IMR-90 (cell line): ENCODE results near the gene STXBP6. TPM values are rescaled to one million over a fixed set of nuclear protein-coding genes. Genes with fewer than 3 reads are reported as not detected.

ENCODE experiments used
- ATAC-seq: fragments of 200-7000 bp; cut with Tn5 transposase; 2 replicates; pipeline ENCODE4 v1.9.1; 2020; ENCODE audit warnings: low read depth, mild to moderate bottlenecking, moderate library complexity
- BruUV-seq: library from RNA; stranded (reverse); fragments of 400-500 nt; replicated peaks from 2 replicates; lab custom pipeline; 2021; lab: Mats Ljungman, UMichigan
- CTCF ChIA-PET: fragments of 300-600 bp; formaldehyde crosslinking; extraction: SDS; loops from one replicate; lab custom pipeline; 2021; ENCODE audit warnings: antibody characterized with exemption; lab: Yijun Ruan, JAX
- POLR2A ChIA-PET: fragments of 300-600 bp; sonication (Branson Sonifier 250); formaldehyde crosslinking; loops from one replicate; lab custom pipeline; 2022; ENCODE audit warnings: antibody characterized with exemption; ENCODE audit not compliant: unreplicated experiment; lab: Charles Lee
- DNase-seq: peaks from one replicate; pipeline ENCODE4 v3.0.0; 2013
- H2AFZ ChIP-seq: replicated peaks from 2 replicates; pipeline ENCODE3; 2013; ENCODE audit warnings: low read length, mild to moderate bottlenecking; ENCODE audit not compliant: poor library complexity
- H2AK5ac ChIP-seq: 2 replicates; pipeline ENCODE4 v1.6.1; 2013; ENCODE audit warnings: low read depth, low read length, inconsistent platforms
- H2AK9ac ChIP-seq: replicated peaks from 2 replicates; pipeline ENCODE3; 2013; ENCODE audit warnings: mild to moderate bottlenecking, low read depth, low read length, moderate library complexity; ENCODE audit not compliant: poor library complexity
- H2BK120ac ChIP-seq: 2 replicates; pipeline ENCODE4 v1.6.1; 2013; ENCODE audit warnings: low read depth, low read length, inconsistent platforms
- H2BK15ac ChIP-seq: 3 replicates; pipeline ENCODE4 v1.6.1; 2013; ENCODE audit warnings: low read depth, low read length, inconsistent platforms
- H2BK20ac ChIP-seq: 2 replicates; pipeline ENCODE4 v1.6.1; 2013; ENCODE audit warnings: low read depth, mild to moderate bottlenecking, inconsistent platforms, low read length, moderate library complexity
- H2BK5ac ChIP-seq: 2 replicates; pipeline ENCODE4 v1.6.1; 2013; ENCODE audit warnings: mild to moderate bottlenecking, low read depth, low read length, inconsistent platforms; ENCODE audit not compliant: poor library complexity, severe bottlenecking
- H3K14ac ChIP-seq: replicated peaks from 2 replicates; pipeline ENCODE4 v1.6.1; 2013; ENCODE audit warnings: low read depth, low read length, inconsistent platforms
- H3K18ac ChIP-seq: 2 replicates; pipeline ENCODE4 v1.6.1; 2013; ENCODE audit warnings: low read depth, low read length, control low read depth
- H3K23ac ChIP-seq: 2 replicates; pipeline ENCODE4 v1.6.1; 2013; ENCODE audit warnings: low read depth, low read length, inconsistent platforms
- H3K27ac ChIP-seq: 2 replicates; pipeline ENCODE4 v1.5.1; 2013; ENCODE audit warnings: mild to moderate bottlenecking, control low read depth, low read length; ENCODE audit not compliant: insufficient read depth
- H3K27me3 ChIP-seq: 2 replicates; pipeline ENCODE4 v1.6.1; 2013; ENCODE audit warnings: low read length; ENCODE audit not compliant: control insufficient read depth, insufficient read depth
- H3K36me3 ChIP-seq: 2 replicates; pipeline ENCODE4 v1.6.1; 2013; ENCODE audit warnings: low read length, mixed read lengths; ENCODE audit not compliant: control insufficient read depth, insufficient read depth
- H3K4ac ChIP-seq: 2 replicates; pipeline ENCODE4 v1.6.1; 2013; ENCODE audit warnings: low read depth, low read length, inconsistent platforms
- H3K4me1 ChIP-seq: 2 replicates; pipeline ENCODE4 v1.6.1; 2013; ENCODE audit warnings: low read length, mixed read lengths; ENCODE audit not compliant: control insufficient read depth, insufficient read depth
- H3K4me2 ChIP-seq: 2 replicates; pipeline ENCODE4 v1.6.1; 2013; ENCODE audit warnings: low read depth, mild to moderate bottlenecking, control low read depth, low read length, moderate library complexity
- H3K4me3 ChIP-seq: 2 replicates; pipeline ENCODE4 v1.5.1; 2013; ENCODE audit warnings: low read depth, mild to moderate bottlenecking, control low read depth, low read length, moderate library complexity; ENCODE audit not compliant: insufficient read depth
- H3K56ac ChIP-seq: 2 replicates; pipeline ENCODE4 v1.6.1; 2013; ENCODE audit warnings: low read length, inconsistent platforms; ENCODE audit not compliant: insufficient read depth; ENCODE audit errors: extremely low read depth
- H3K79me1 ChIP-seq, 2 experiments: 2 replicates each; pipeline ENCODE4 v1.6.1; 2013; ENCODE audit warnings: low read length in 2 of 2, inconsistent platforms in 1 of 2, low read depth in 1 of 2
- H3K9ac ChIP-seq: 2 replicates; pipeline ENCODE4 v1.6.1; 2013; ENCODE audit warnings: low read depth, low read length, control low read depth
- H3K9me1 ChIP-seq: 2 replicates; pipeline ENCODE4 v1.6.1; 2013; ENCODE audit warnings: low read length, inconsistent platforms; ENCODE audit not compliant: insufficient read depth
- H3K9me3 ChIP-seq: 2 replicates; pipeline ENCODE4 v1.6.1; 2013; ENCODE audit warnings: low read length; ENCODE audit not compliant: control insufficient read depth, insufficient read depth
- H4K20me1 ChIP-seq: 2 replicates; pipeline ENCODE4 v1.6.1; 2013; ENCODE audit warnings: low read length, inconsistent platforms; ENCODE audit not compliant: insufficient read depth
- H4K5ac ChIP-seq: 2 replicates; pipeline ENCODE4 v1.6.1; 2013; ENCODE audit warnings: mild to moderate bottlenecking, low read depth, low read length, control low read depth
- H4K8ac ChIP-seq, 2 experiments: 2 replicates each; pipeline ENCODE4 v1.6.1; 2013; ENCODE audit warnings: low read depth in 2 of 2, low read length in 2 of 2, control low read depth in 1 of 2, inconsistent platforms in 1 of 2
- H4K91ac ChIP-seq: 2 replicates; pipeline ENCODE4 v1.6.1; 2013; ENCODE audit warnings: low read depth, low read length, inconsistent platforms; ENCODE audit not compliant: insufficient read depth
- BHLHE40 ChIP-seq: fragments of 150-350 bp; IDR thresholded peaks from 2 replicates; pipeline ENCODE4 v1.6.1; 2016; ENCODE audit warnings: mild to moderate bottlenecking, low read depth, low read length
- CEBPB ChIP-seq: IDR thresholded peaks from 2 replicates; pipeline ENCODE4 v1.6.1; 2012; ENCODE audit warnings: low read depth, low read length, improper control_type of control experiment
- CTCF ChIP-seq: conservative IDR thresholded peaks from 2 replicates; pipeline ENCODE4 v1.5.1; 2012; ENCODE audit warnings: mild to moderate bottlenecking, low read depth, low read length, improper control_type of control experiment
- ELK1 ChIP-seq: fragments of 150-350 bp; IDR thresholded peaks from 2 replicates; pipeline ENCODE4 v1.6.1; 2016; ENCODE audit warnings: low read depth, mild to moderate bottlenecking, low read length, moderate library complexity, borderline replicate concordance
- FOS ChIP-seq: fragments of 150-350 bp; IDR thresholded peaks from 2 replicates; pipeline ENCODE4 v1.6.1; 2016; ENCODE audit warnings: low read depth, low read length
- MAFK ChIP-seq: IDR thresholded peaks from 2 replicates; pipeline ENCODE4 v1.6.1; 2012; ENCODE audit warnings: low read depth, low read length, improper control_type of control experiment
- MAZ ChIP-seq: IDR thresholded peaks from 2 replicates; pipeline ENCODE4 v1.6.1; 2012; ENCODE audit warnings: low read depth, mild to moderate bottlenecking, low read length, improper control_type of control experiment, moderate library complexity, borderline replicate concordance
- MXI1 ChIP-seq: IDR thresholded peaks from 2 replicates; pipeline ENCODE4 v1.6.1; 2012; ENCODE audit warnings: low read depth, mild to moderate bottlenecking, low read length, moderate library complexity, borderline replicate concordance
- NFE2L2 ChIP-seq: fragments of 150-350 bp; IDR thresholded peaks from 2 replicates; pipeline ENCODE4 v1.6.1; 2016; ENCODE audit warnings: low read depth, mild to moderate bottlenecking, low read length
- RCOR1 ChIP-seq: IDR thresholded peaks from 2 replicates; pipeline ENCODE4 v1.6.1; 2012; ENCODE audit warnings: mild to moderate bottlenecking, low read length, improper control_type of control experiment; ENCODE audit not compliant: insufficient replicate concordance
- RFX5 ChIP-seq: IDR thresholded peaks from 2 replicates; pipeline ENCODE4 v1.8.0; 2012; ENCODE audit warnings: low read depth, mild to moderate bottlenecking, low read length, moderate library complexity
- SMC3 ChIP-seq: fragments of 150-350 bp; IDR thresholded peaks from 2 replicates; pipeline ENCODE4 v1.6.1; 2016; ENCODE audit warnings: low read depth, mild to moderate bottlenecking, antibody characterized with exemption, low read length, moderate library complexity
- USF2 ChIP-seq: fragments of 150-350 bp; IDR thresholded peaks from 2 replicates; pipeline ENCODE4 v1.6.1; 2017; ENCODE audit warnings: mild to moderate bottlenecking, antibody characterized with exemption, low read length, low read depth
- WGBS, 2 experiments: methylation state at CpG; one replicate each; pipeline versions ENCODE4 v1.1.5 to v1.1.7; 2013; ENCODE audit warnings: missing lambda C conversion rate in 2 of 2; ENCODE audit not compliant: insufficient read length in 1 of 2; ENCODE audit errors: extremely low coverage in 2 of 2; 5-methylcytosine and 5-hydroxymethylcytosine counted together
- dilution Hi-C: fragments of 300-500 bp; cut with HindIII; formaldehyde crosslinking; loops from one replicate; pipeline ENCODE4 v1.14.3; 2018; ENCODE audit warnings: low sequenced_read_pairs; ENCODE audit not compliant: unreplicated experiment
- in situ Hi-C: fragments of 300-500 bp; cut with MboI; formaldehyde crosslinking; loops from 3 replicates; pipeline ENCODE4 v1.14.3; 2019; ENCODE audit warnings: low sequenced_read_pairs, inconsistent platforms, mixed read lengths
- intact Hi-C: fragments of 100-400 bp; cut with micrococcal nuclease; formaldehyde crosslinking; loops from 2 replicates; pipeline ENCODE4 v1.10.0; 2022
- polyA plus RNA-seq, 3 experiments: library from polyadenylated mRNA; depleted of rRNA; stranded (reverse); fragments of >200 nt; gene quantifications; 2 replicates each; pipeline ENCODE4 v1.2.3, GENCODE V29; 2012; ENCODE audit warnings: low replicate concordance in 1 of 3
- total RNA-seq: library from RNA; depleted of rRNA; stranded (reverse); fragments of >200 nt; gene quantifications from 2 replicates; pipeline ENCODE4 v1.2.3, GENCODE V29; 2012

Gene STXBP6
- total and polyA plus RNA-seq, 2 of the 4 experiments (the other 2 are of a cell fraction): 14.2 to 14.3 TPM

- 0% methylated on average over 1 of the region's 4 CpGs; no CpG with 5 or more reads in 1 of the 2 experiments for WGBS, 2 experiments
- Histone ChIP-seq H3K56ac (no peak overlapping the region), H2AK5ac (no peak overlapping the region), H3K9ac (no peak overlapping the region), H3K23ac (no peak overlapping the region), H4K5ac (no peak overlapping the region), H3K4ac (no peak overlapping the region), H3K18ac (no peak overlapping the region), H3K79me1 (no peaks in the 10 kb centered on the region), H2AFZ (no peak overlapping the region), H3K9me1 (no peaks in the 10 kb centered on the region), H3K4me2 (no peak overlapping the region), H3K27me3 (no peaks in the 10 kb centered on the region; the same call in 1 of the 2 replicates), H3K9me3 (no peaks in the 10 kb centered on the region), H2AK9ac (no peak overlapping the region), H3K4me3 (no peak overlapping the region), H2BK5ac (no peak overlapping the region), H3K4me1 (no peaks in the 10 kb centered on the region), H2BK20ac (no peak overlapping the region), H2BK120ac (no peak overlapping the region), H3K14ac (no peak overlapping the region), H3K36me3 (no peaks in the 10 kb centered on the region), H2BK15ac (no peak overlapping the region), H4K20me1 (no peaks in the 10 kb centered on the region), H4K91ac (no peak overlapping the region), H3K27ac (no peak overlapping the region), H4K8ac (no peak overlapping the region)
- in situ Hi-C loops (no loop called here), intact Hi-C loops (no loop called here), dilution Hi-C loops (no loop called here)
- no peak for DNase-seq
- no TSS peak for BruUV-seq
- ChIA-PET CTCF (no interaction called here), POLR2A (no interaction called here)
- no peak for ATAC-seq
- TF ChIP-seq CTCF: no peak
- TF ChIP-seq SMC3: no peak
- no peak for TF ChIP-seq MAZ
- TF ChIP-seq MAFK: no peak
- TF ChIP-seq MXI1: no peak
- TF ChIP-seq USF2: no peak
- no peak for TF ChIP-seq NFE2L2
- no peak for TF ChIP-seq CEBPB
- TF ChIP-seq BHLHE40: no peak
- TF ChIP-seq ELK1: no peak
- no peak for TF ChIP-seq RFX5
- TF ChIP-seq FOS: no peak
- no peak for TF ChIP-seq RCOR1
Measured at GRCh38 chr14:24789378-24789884, 260.5 kb downstream of the STXBP6 start.
